Activated CD4-positive, alpha-beta memory T cell treated with anti-CD3 and anti-CD28 coated beads for 36 hours (primary cell): ENCODE results near the gene CHRNB4. TPM values are rescaled to one million over a fixed set of nuclear protein-coding genes. Genes with fewer than 3 reads are reported as not detected.

Experiments used
- CTCF ChIA-PET: fragments of 350-600 bp; sonication (Branson Sonifier 250); formaldehyde crosslinking; loops from one replicate; lab custom pipeline; 2021; ENCODE audit warnings: antibody characterized with exemption, inconsistent platforms; lab: Charles Lee
- POLR2A ChIA-PET: fragments of 350-600 bp; sonication (Branson Sonifier 250); formaldehyde crosslinking; loops from one replicate; lab custom pipeline; 2021; ENCODE audit warnings: antibody characterized with exemption; lab: Charles Lee
- DNase-seq: peaks from one replicate; pipeline ENCODE4 v3.0.0-alpha.2; 2020
- H3K27ac Mint-ChIP-seq: one replicate; pipeline ENCODE4 v1.8.0; 2021; ENCODE audit warnings: mixed read lengths
- H3K27me3 Mint-ChIP-seq: one replicate; pipeline ENCODE4 v1.8.0; 2021; ENCODE audit warnings: mixed read lengths
- H3K36me3 Mint-ChIP-seq: one replicate; pipeline ENCODE4 v1.8.0; 2021; ENCODE audit warnings: mixed read lengths
- H3K4me1 Mint-ChIP-seq: one replicate; pipeline ENCODE4 v1.8.0; 2021; ENCODE audit warnings: low read depth, mixed read lengths
- H3K4me3 Mint-ChIP-seq: one replicate; pipeline ENCODE4 v1.8.0; 2021; ENCODE audit warnings: mild to moderate bottlenecking, mixed read lengths
- H3K9me3 Mint-ChIP-seq: one replicate; pipeline ENCODE4 v1.8.0; 2021; ENCODE audit warnings: mixed read lengths
- intact Hi-C: fragments of 100-400 bp; cut with micrococcal nuclease; formaldehyde crosslinking; loops from one replicate; pipeline ENCODE4 v1.15.1; 2023
- total RNA-seq, 2 experiments: library from RNA; stranded (reverse); gene quantifications; one replicate each; pipeline ENCODE4 v1.2.3, GENCODE V29; 2021

CHRNB4 gene
- total RNA-seq, 2 experiments from 2014 or later, result not detected

- ChIA-PET POLR2A (no interaction called here), CTCF (interaction anchor here (0.6 kb wide), 1 partner anchor 766 kb away, joined by 5 read pairs; no protein-coding TSS in a partner anchor)
- no peaks in the 10 kb centered on the region for H3K36me3 Mint-ChIP-seq
- H3K27ac Mint-ChIP-seq, result no peak overlapping the region
- H3K27me3 Mint-ChIP-seq, result no peaks in the 10 kb centered on the region
- DNase-seq, result no peak
- intact Hi-C loops, result no loop called here
- H3K9me3 Mint-ChIP-seq, result no peaks in the 10 kb centered on the region
- no peak overlapping the region for H3K4me3 Mint-ChIP-seq
- H3K4me1 Mint-ChIP-seq, result no peaks in the 10 kb centered on the region
These were observed 35.6 kb upstream of the CHRNB4 start for GRCh38 chr15:78676424-78677110.

GRCh38 chr15:78675617-78676360 is 34.8 kb upstream of the CHRNB4 start:
- intact Hi-C loops, result no loop called here
- Mint-ChIP-seq H3K27me3 (no peaks in the 10 kb centered on the region), H3K4me1 (no peaks in the 10 kb centered on the region), H3K36me3 (no peaks in the 10 kb centered on the region), H3K4me3 (no peak overlapping the region), H3K27ac (no peak overlapping the region), H3K9me3 (no peaks in the 10 kb centered on the region)
- POLR2A ChIA-PET, result no interaction called here
- no peak for DNase-seq
- CTCF ChIA-PET, result no interaction called here

- Mint-ChIP-seq H3K9me3 (no peaks in the 10 kb centered on the region), H3K4me3 (no peak overlapping the region), H3K36me3 (no peaks in the 10 kb centered on the region), H3K27me3 (no peaks in the 10 kb centered on the region), H3K4me1 (no peaks in the 10 kb centered on the region), H3K27ac (no peak overlapping the region)
- POLR2A ChIA-PET, result no interaction called here
- no peak for DNase-seq
- CTCF ChIA-PET, result no interaction called here
- intact Hi-C loops, result no loop called here
These were observed 34.2 kb upstream of the CHRNB4 start for GRCh38 chr15:78675206-78675605.

- Mint-ChIP-seq H3K36me3 (no peaks in the 10 kb centered on the region), H3K4me1 (no peaks in the 10 kb centered on the region), H3K27me3 (peaks cover under 1% of the 10 kb centered on the region), H3K9me3 (no peaks in the 10 kb centered on the region), H3K4me3 (no peak overlapping the region), H3K27ac (no peak overlapping the region)
- POLR2A ChIA-PET, result no interaction called here
- intact Hi-C loops, result no loop called here
- CTCF ChIA-PET, result no interaction called here
- no peak for DNase-seq
These were observed 33.0 kb upstream of the CHRNB4 start for GRCh38 chr15:78673917-78674444.

DNA sequence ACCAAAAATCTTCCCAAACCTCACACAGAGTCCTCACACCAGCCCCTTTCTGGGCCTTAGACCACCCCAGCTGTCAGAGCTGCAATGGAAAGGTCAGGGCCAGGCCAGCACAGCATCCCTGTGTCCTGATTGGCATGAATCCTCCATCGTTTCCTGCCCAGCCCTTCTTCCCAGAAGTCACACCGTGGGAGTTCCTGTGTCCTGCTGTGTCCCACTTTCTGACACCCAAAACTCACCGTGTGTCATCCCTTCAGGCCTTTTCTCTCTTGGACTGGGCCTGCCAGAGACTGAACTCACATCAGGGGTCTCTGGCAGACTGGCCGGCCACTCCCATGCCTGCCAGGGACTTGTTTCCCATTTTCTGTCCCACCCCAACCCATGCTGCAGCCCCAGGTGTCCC is 32.5 kb upstream of the CHRNB4 start:
- Mint-ChIP-seq H3K4me1 (no peaks in the 10 kb centered on the region), H3K36me3 (no peaks in the 10 kb centered on the region), H3K27ac (no peak overlapping the region), H3K4me3 (no peak overlapping the region), H3K27me3 (peaks cover 2% of the 10 kb centered on the region), H3K9me3 (no peaks in the 10 kb centered on the region)
- POLR2A ChIA-PET, result no interaction called here
- CTCF ChIA-PET, result no interaction called here
- intact Hi-C loops, result no loop called here
- DNase-seq, result no peak

GRCh38 chr15:78672285-78673014 is 31.4 kb upstream of the CHRNB4 start:
- Mint-ChIP-seq H3K36me3 (no peaks in the 10 kb centered on the region), H3K27ac (no peak overlapping the region), H3K27me3 (peaks cover 9% of the 10 kb centered on the region), H3K4me1 (no peaks in the 10 kb centered on the region), H3K9me3 (no peaks in the 10 kb centered on the region), H3K4me3 (no peak overlapping the region)
- POLR2A ChIA-PET, result no interaction called here
- intact Hi-C loops, result no loop called here
- CTCF ChIA-PET, result no interaction called here
- DNase-seq, result no peak

GRCh38 chr15:78671626-78672211 is 30.7 kb upstream of the CHRNB4 start:
- no peak for DNase-seq
- Mint-ChIP-seq H3K36me3 (no peaks in the 10 kb centered on the region), H3K27ac (no peak overlapping the region), H3K4me1 (no peaks in the 10 kb centered on the region), H3K4me3 (no peak overlapping the region), H3K9me3 (no peaks in the 10 kb centered on the region), H3K27me3 (peaks cover 11% of the 10 kb centered on the region)
- ChIA-PET CTCF (interaction anchor here (0.6 kb wide), 1 partner anchor 37 kb away, joined by 3 read pairs; no protein-coding TSS in a partner anchor), POLR2A (no interaction called here)
- intact Hi-C loops, result no loop called here

DNA sequence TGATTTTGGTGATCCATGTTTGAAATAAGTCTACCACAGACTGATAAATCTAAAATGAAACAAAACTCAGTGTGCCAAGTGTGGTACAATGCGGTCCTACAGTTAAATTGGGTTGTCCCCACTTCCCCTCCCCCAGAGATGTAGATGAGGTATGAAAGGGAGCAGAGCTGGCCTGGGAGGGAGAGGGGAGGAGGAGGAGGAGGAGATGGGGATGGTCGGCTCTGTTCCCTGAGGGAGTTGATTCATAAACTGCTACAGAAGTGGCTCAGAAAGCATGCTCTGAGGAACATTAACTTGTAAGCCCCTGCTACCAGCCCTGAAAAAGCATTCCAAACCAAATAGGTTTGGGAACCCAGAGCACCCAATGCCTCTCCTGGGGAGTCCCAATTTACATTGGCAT is 28.0 kb upstream of the CHRNB4 start:
- CTCF ChIA-PET, result no interaction called here
- Mint-ChIP-seq H3K36me3 (no peaks in the 10 kb centered on the region), H3K9me3 (no peaks in the 10 kb centered on the region), H3K4me1 (peaks cover 5% of the 10 kb centered on the region), H3K27ac (no peak overlapping the region), H3K4me3 (no peak overlapping the region), H3K27me3 (peaks cover 11% of the 10 kb centered on the region)
- POLR2A ChIA-PET, result no interaction called here
- intact Hi-C loops, result no loop called here
- DNase-seq, result no peak

DNA sequence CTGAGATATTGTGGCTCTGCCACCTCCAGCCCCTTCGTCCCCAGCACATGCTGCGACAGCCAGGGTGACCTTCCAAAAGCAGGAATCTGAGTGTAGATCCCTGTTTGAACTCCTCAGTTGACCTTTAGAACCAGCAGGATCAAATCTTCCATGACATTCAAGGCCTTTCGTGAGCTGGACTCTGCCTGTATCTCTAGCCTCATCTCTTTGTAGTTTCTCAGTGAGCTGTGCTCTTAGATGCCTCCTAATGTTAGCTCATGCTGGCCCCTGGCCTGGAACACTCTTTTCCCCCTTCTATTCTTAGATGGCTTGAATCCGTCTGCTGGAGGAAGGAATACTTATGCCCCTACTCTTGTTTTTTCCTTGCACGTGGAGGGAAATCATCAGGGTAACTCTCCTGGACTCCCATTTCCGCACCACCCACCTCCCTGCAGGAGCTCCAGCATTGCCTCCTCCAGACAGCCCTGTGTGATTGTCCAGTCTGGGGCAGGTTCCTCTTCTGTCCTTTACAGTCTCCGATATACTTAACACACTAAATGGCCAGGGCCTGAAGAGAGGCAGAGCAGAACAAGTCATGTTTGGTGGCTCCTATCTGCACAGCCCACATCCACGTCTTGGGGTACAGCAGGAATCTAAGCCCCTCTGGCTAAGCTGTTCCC is 26.7 kb upstream of the CHRNB4 start:
- Mint-ChIP-seq H3K4me1 (peaks cover 5% of the 10 kb centered on the region), H3K36me3 (no peaks in the 10 kb centered on the region), H3K27me3 (peaks cover 11% of the 10 kb centered on the region), H3K27ac (no peak overlapping the region), H3K9me3 (no peaks in the 10 kb centered on the region), H3K4me3 (no peak overlapping the region)
- no peak for DNase-seq
- CTCF ChIA-PET, result no interaction called here
- intact Hi-C loops, result no loop called here
- POLR2A ChIA-PET, result no interaction called here

DNA sequence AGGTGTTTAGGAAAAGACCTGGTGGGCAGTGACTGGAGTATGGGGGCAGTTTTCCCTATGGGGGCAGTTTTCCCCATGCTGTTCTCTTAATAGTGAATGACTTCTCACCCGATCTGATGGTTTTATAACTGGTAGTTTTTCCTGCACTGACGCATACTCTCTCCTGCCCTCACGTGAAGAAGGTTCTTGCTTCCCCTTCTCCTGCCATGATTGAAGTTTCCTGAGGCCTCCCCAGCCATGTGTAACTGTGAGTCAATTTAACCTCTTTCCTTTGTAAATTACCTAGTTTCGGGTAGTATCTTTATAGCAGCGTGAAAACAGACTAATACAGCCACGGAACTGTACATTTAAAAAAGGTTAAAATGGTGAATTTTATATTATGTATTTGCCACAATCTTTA is 25.0 kb upstream of the CHRNB4 start:
- CTCF ChIA-PET, result no interaction called here
- Mint-ChIP-seq H3K9me3 (no peaks in the 10 kb centered on the region), H3K27ac (no peak overlapping the region), H3K27me3 (peaks cover 11% of the 10 kb centered on the region), H3K36me3 (no peaks in the 10 kb centered on the region), H3K4me1 (peaks cover 5% of the 10 kb centered on the region), H3K4me3 (no peak overlapping the region)
- no peak for DNase-seq
- POLR2A ChIA-PET, result no interaction called here
- intact Hi-C loops, result no loop called here

DNA sequence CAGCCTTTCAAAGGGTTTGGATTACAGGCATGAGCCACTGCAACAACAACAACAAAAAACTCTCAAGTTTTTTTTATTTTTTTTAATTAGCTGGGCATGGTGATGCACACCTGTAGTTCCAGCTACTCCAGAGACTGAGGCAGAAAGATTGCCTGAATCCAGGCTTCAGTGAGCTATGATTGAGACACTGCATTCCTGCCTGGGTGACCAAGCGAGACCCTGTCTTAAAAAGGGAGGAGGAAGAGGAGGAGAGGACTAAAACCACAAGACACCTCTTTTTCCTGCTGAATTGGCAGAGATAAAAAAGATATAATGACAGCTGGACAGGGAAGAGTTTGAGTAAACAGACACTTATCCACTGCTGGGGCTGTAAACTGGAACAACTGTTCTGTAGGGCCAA is 22.7 kb upstream of the CHRNB4 start:
- ChIA-PET POLR2A (no interaction called here), CTCF (interaction anchor here (1.0 to 1.2 kb wide), 2 partner anchors 45 to 149 kb away, joined by 3 to 5 read pairs; no protein-coding TSS in a partner anchor)
- H3K4me3 Mint-ChIP-seq, result no peak overlapping the region
- intact Hi-C loops, result no loop called here
- no peak for DNase-seq
- H3K4me1 Mint-ChIP-seq, result peaks cover 5% of the 10 kb centered on the region
- peaks cover 9% of the 10 kb centered on the region for H3K27me3 Mint-ChIP-seq
- no peak overlapping the region for H3K27ac Mint-ChIP-seq
- no peaks in the 10 kb centered on the region for H3K36me3 Mint-ChIP-seq
- H3K9me3 Mint-ChIP-seq, result no peaks in the 10 kb centered on the region
